ENCODE data around the gene KLHL26.

KLHL26 gene

GRCh38 chr19:18662972-18663732 is 26.3 kb downstream of the KLHL26 start:
- TF ChIP-seq CTCF (conservative IDR thresholded peaks at IDR 0.05; ENCODE audit: low read depth, low read length) = no peak
- H3K4me3 ChIP-seq (ENCODE audit: low read length) = no peak overlapping the region
- no peak for DNase-seq (ENCODE audit: low read depth)

GRCh38 chr19:18663940-18664530 is 27.2 kb downstream of the KLHL26 start:
- TF ChIP-seq CTCF (conservative IDR thresholded peaks at IDR 0.05; ENCODE audit: low read depth, low read length) = no peak
- H3K4me3 ChIP-seq (ENCODE audit: low read length) = no peak overlapping the region
- no peak for DNase-seq (ENCODE audit: low read depth)

- no peak for TF ChIP-seq CTCF (conservative IDR thresholded peaks at IDR 0.05; ENCODE audit: low read depth, low read length)
- no peak for DNase-seq (ENCODE audit: low read depth)
- H3K4me3 ChIP-seq (ENCODE audit: low read length) = no peak overlapping the region
These were observed 29.0 kb downstream of the KLHL26 start for GRCh38 chr19:18665771-18666202.

GRCh38 chr19:18666317-18666716 is 29.5 kb downstream of the KLHL26 start:
- DNase-seq (ENCODE audit: low read depth) = no peak
- no peak for TF ChIP-seq CTCF (conservative IDR thresholded peaks at IDR 0.05; ENCODE audit: low read depth, low read length)
- no peak overlapping the region for H3K4me3 ChIP-seq (ENCODE audit: low read length)

- DNase-seq (ENCODE audit: low read depth) = no peak
- no peak for TF ChIP-seq CTCF (conservative IDR thresholded peaks at IDR 0.05; ENCODE audit: low read depth, low read length)
- H3K4me3 ChIP-seq (ENCODE audit: low read length) = no peak overlapping the region
These were observed 30.0 kb downstream of the KLHL26 start for GRCh38 chr19:18666784-18667183.

- H3K4me3 ChIP-seq (ENCODE audit: low read length) = no peak overlapping the region
- TF ChIP-seq CTCF (conservative IDR thresholded peaks at IDR 0.05; ENCODE audit: low read depth, low read length) = no peak
- DNase-seq (ENCODE audit: low read depth) = no peak
These were observed 30.9 kb downstream of the KLHL26 start for GRCh38 chr19:18667531-18668251.
